Activated T-cell treated with anti-CD3 and anti-CD28 coated beads, Interleukin-2, amount 50 U/mL, for 24 hours (primary cell): ENCODE measurements around the gene RPN1.
A peak's percentile ranks its signal among the peaks of the same experiment; 100 is the strongest.

Experiments used
- DNase-seq: peaks from one replicate; pipeline ENCODE4 v3.0.0-alpha.2; 2020
- H3K27ac Mint-ChIP-seq: 2 replicates; pipeline ENCODE4 v1.8.0; 2020; ENCODE audit warnings: mild to moderate bottlenecking, mixed read lengths
- H3K27me3 Mint-ChIP-seq: 2 replicates; pipeline ENCODE4 v1.8.0; 2020; ENCODE audit warnings: mixed read lengths
- H3K36me3 Mint-ChIP-seq: 2 replicates; pipeline ENCODE4 v1.8.0; 2020; ENCODE audit warnings: low read depth, mixed read lengths
- H3K4me1 Mint-ChIP-seq: 2 replicates; pipeline ENCODE4 v1.8.0; 2020; ENCODE audit warnings: low read depth, mixed read lengths
- H3K4me3 Mint-ChIP-seq: 2 replicates; pipeline ENCODE4 v1.8.0; 2020; ENCODE audit warnings: mild to moderate bottlenecking, moderate library complexity, mixed read lengths
- H3K9me3 Mint-ChIP-seq: 2 replicates; pipeline ENCODE4 v1.8.0; 2020; ENCODE audit warnings: mixed read lengths

Gene RPN1

GRCh38 chr3:128623762-128624176 is 26.8 kb downstream of the RPN1 start:
- Mint-ChIP-seq H3K4me3 (no peak overlapping the region), H3K9me3 (no peaks in the 10 kb centered on the region), H3K27ac (peak overlapping the region; percentile 73), H3K27me3 (no peaks in the 10 kb centered on the region), H3K4me1 (peaks cover 31% of the 10 kb centered on the region), H3K36me3 (peaks cover 97% of the 10 kb centered on the region)
- no peak for DNase-seq

- DNase-seq = no peak
- no peaks in the 10 kb centered on the region for H3K27me3 Mint-ChIP-seq
- peaks cover 94% of the 10 kb centered on the region for H3K36me3 Mint-ChIP-seq
- no peaks in the 10 kb centered on the region for H3K9me3 Mint-ChIP-seq
- H3K4me3 Mint-ChIP-seq = no peak overlapping the region
- peak overlapping the region; percentile 97 for H3K27ac Mint-ChIP-seq
- H3K4me1 Mint-ChIP-seq = peaks cover 43% of the 10 kb centered on the region
These were observed 28.7 kb downstream of the RPN1 start for GRCh38 chr3:128621931-128622330.

- Mint-ChIP-seq H3K4me1 (peaks cover 44% of the 10 kb centered on the region), H3K27me3 (no peaks in the 10 kb centered on the region), H3K27ac (peak overlapping the region; percentile 97), H3K9me3 (no peaks in the 10 kb centered on the region), H3K36me3 (peaks cover 92% of the 10 kb centered on the region), H3K4me3 (no peak overlapping the region)
- DNase-seq = no peak
These were observed 29.4 kb downstream of the RPN1 start for GRCh38 chr3:128621234-128621633.

- Mint-ChIP-seq H3K27me3 (no peaks in the 10 kb centered on the region), H3K4me1 (peaks cover 44% of the 10 kb centered on the region), H3K4me3 (peak overlapping the region; percentile 38), H3K27ac (peak overlapping the region; percentile 97), H3K9me3 (no peaks in the 10 kb centered on the region), H3K36me3 (peaks cover 88% of the 10 kb centered on the region)
- no peak for DNase-seq
These were observed 30.3 kb downstream of the RPN1 start for GRCh38 chr3:128620268-128620691.

GRCh38 chr3:128619146-128619890 is 31.3 kb downstream of the RPN1 start:
- H3K4me1 Mint-ChIP-seq = peaks cover 44% of the 10 kb centered on the region
- DNase-seq = peak; percentile 54
- H3K4me3 Mint-ChIP-seq = peak overlapping the region; percentile 94
- peaks cover 81% of the 10 kb centered on the region for H3K36me3 Mint-ChIP-seq
- H3K9me3 Mint-ChIP-seq = no peaks in the 10 kb centered on the region
- H3K27me3 Mint-ChIP-seq = no peaks in the 10 kb centered on the region
- peak overlapping the region; percentile 97 for H3K27ac Mint-ChIP-seq

- Mint-ChIP-seq H3K4me3 (peak overlapping the region; percentile 94), H3K36me3 (peaks cover 76% of the 10 kb centered on the region), H3K27ac (peak overlapping the region; percentile 97), H3K27me3 (no peaks in the 10 kb centered on the region), H3K4me1 (peaks cover 43% of the 10 kb centered on the region), H3K9me3 (no peaks in the 10 kb centered on the region)
- no peak for DNase-seq
These were observed 32.3 kb downstream of the RPN1 start for GRCh38 chr3:128618398-128618726.

GRCh38 chr3:128617557-128618397 is 32.8 kb downstream of the RPN1 start:
- peak; percentile 96 for DNase-seq
- Mint-ChIP-seq H3K27me3 (no peaks in the 10 kb centered on the region), H3K4me1 (peaks cover 43% of the 10 kb centered on the region), H3K27ac (peak overlapping the region; percentile 97), H3K4me3 (peak overlapping the region; percentile 94), H3K36me3 (peaks cover 70% of the 10 kb centered on the region), H3K9me3 (no peaks in the 10 kb centered on the region)

GRCh38 chr3:128617270-128617556 is 33.4 kb downstream of the RPN1 start:
- Mint-ChIP-seq H3K4me1 (peaks cover 43% of the 10 kb centered on the region), H3K36me3 (peaks cover 66% of the 10 kb centered on the region), H3K4me3 (peak overlapping the region; percentile 94), H3K27me3 (no peaks in the 10 kb centered on the region), H3K27ac (peak overlapping the region; percentile 97), H3K9me3 (no peaks in the 10 kb centered on the region)
- no peak for DNase-seq

GRCh38 chr3:128616516-128617269 is 33.9 kb downstream of the RPN1 start:
- peaks cover 41% of the 10 kb centered on the region for H3K4me1 Mint-ChIP-seq
- no peaks in the 10 kb centered on the region for H3K27me3 Mint-ChIP-seq
- H3K27ac Mint-ChIP-seq = peak overlapping the region; percentile 97
- H3K4me3 Mint-ChIP-seq = peak overlapping the region; percentile 94
- peaks cover 61% of the 10 kb centered on the region for H3K36me3 Mint-ChIP-seq
- no peaks in the 10 kb centered on the region for H3K9me3 Mint-ChIP-seq
- DNase-seq = no peak

GRCh38 chr3:128614076-128614475 is 36.5 kb downstream of the RPN1 start:
- H3K27ac Mint-ChIP-seq = no peak overlapping the region
- H3K9me3 Mint-ChIP-seq = no peaks in the 10 kb centered on the region
- H3K36me3 Mint-ChIP-seq = peaks cover 35% of the 10 kb centered on the region
- H3K27me3 Mint-ChIP-seq = no peaks in the 10 kb centered on the region
- H3K4me3 Mint-ChIP-seq = no peak overlapping the region
- peaks cover 18% of the 10 kb centered on the region for H3K4me1 Mint-ChIP-seq
- DNase-seq = no peak

GRCh38 chr3:128613083-128613829 is 37.4 kb downstream of the RPN1 start:
- Mint-ChIP-seq H3K36me3 (peaks cover 27% of the 10 kb centered on the region), H3K27me3 (no peaks in the 10 kb centered on the region), H3K4me1 (peaks cover 11% of the 10 kb centered on the region), H3K9me3 (no peaks in the 10 kb centered on the region), H3K4me3 (no peak overlapping the region), H3K27ac (no peak overlapping the region)
- no peak for DNase-seq

GRCh38 chr3:128610451-128611070 is 40.1 kb downstream of the RPN1 start:
- Mint-ChIP-seq H3K4me1 (peaks cover 2% of the 10 kb centered on the region), H3K27ac (no peak overlapping the region), H3K4me3 (no peak overlapping the region), H3K36me3 (peaks cover 9% of the 10 kb centered on the region), H3K9me3 (no peaks in the 10 kb centered on the region), H3K27me3 (peaks cover 3% of the 10 kb centered on the region)
- DNase-seq = no peak

GRCh38 chr3:128609294-128609693 is 41.3 kb downstream of the RPN1 start:
- no peak for DNase-seq
- peaks cover 6% of the 10 kb centered on the region for H3K36me3 Mint-ChIP-seq
- no peak overlapping the region for H3K27ac Mint-ChIP-seq
- H3K4me3 Mint-ChIP-seq = no peak overlapping the region
- peaks cover 3% of the 10 kb centered on the region for H3K27me3 Mint-ChIP-seq
- no peaks in the 10 kb centered on the region for H3K9me3 Mint-ChIP-seq
- H3K4me1 Mint-ChIP-seq = peaks cover 2% of the 10 kb centered on the region

GRCh38 chr3:128607710-128608048 is 42.9 kb downstream of the RPN1 start:
- Mint-ChIP-seq H3K27me3 (peaks cover 3% of the 10 kb centered on the region), H3K4me3 (no peak overlapping the region), H3K27ac (no peak overlapping the region), H3K9me3 (no peaks in the 10 kb centered on the region), H3K36me3 (peaks cover 2% of the 10 kb centered on the region), H3K4me1 (peaks cover 2% of the 10 kb centered on the region)
- peak; percentile 46 for DNase-seq
